Measurements from ENCODE around the gene MISP.
"Not testable (repeated sequence)": the region's sequence is repeated elsewhere in the genome, so short reads cannot be mapped to it uniquely, and the experiment has no call there.

The MISP gene

GRCh38 chr19:731000-731399 lies 19.9 kb upstream of the MISP start:
- TF ChIP-seq POLR2A (IDR thresholded peaks at IDR 0.05; ENCODE audit: low read length) (no peak), GATA1 (IDR thresholded peaks at IDR 0.05; ENCODE audit: low read depth, low read length) (no peak)
- no peak for DNase-seq

- DNase-seq, result no peak
- no peak for TF ChIP-seq GATA1 (IDR thresholded peaks at IDR 0.05; ENCODE audit: low read depth, low read length)
- no peak for TF ChIP-seq POLR2A (IDR thresholded peaks at IDR 0.05; ENCODE audit: low read length)
Measured at GRCh38 chr19:732148-733069, 18.5 kb upstream of the MISP start.

- TF ChIP-seq POLR2A (IDR thresholded peaks at IDR 0.05; ENCODE audit: low read length) (no peak), GATA1 (IDR thresholded peaks at IDR 0.05; ENCODE audit: low read depth, low read length) (no peak)
- no peak for DNase-seq
Measured at GRCh38 chr19:734716-735115, 16.2 kb upstream of the MISP start.

GRCh38 chr19:736125-736524 lies 14.8 kb upstream of the MISP start:
- TF ChIP-seq POLR2A (IDR thresholded peaks at IDR 0.05; ENCODE audit: low read length) (no peak), GATA1 (IDR thresholded peaks at IDR 0.05; ENCODE audit: low read depth, low read length) (no peak)
- no peak for DNase-seq

- peak; percentile 53 to 64 for DNase-seq
- TF ChIP-seq POLR2A (IDR thresholded peaks at IDR 0.05; ENCODE audit: low read length) (no peak), GATA1 (IDR thresholded peaks at IDR 0.05; ENCODE audit: low read depth, low read length) (no peak)
Measured at GRCh38 chr19:737591-738093, 13.3 kb upstream of the MISP start.

- DNase-seq, result no peak
- TF ChIP-seq GATA1 (IDR thresholded peaks at IDR 0.05; ENCODE audit: low read depth, low read length) (no peak), POLR2A (IDR thresholded peaks at IDR 0.05; ENCODE audit: low read length) (no peak)
Measured at GRCh38 chr19:738509-739128, 12.3 kb upstream of the MISP start.

GRCh38 chr19:739998-740715 lies 10.8 kb upstream of the MISP start:
- TF ChIP-seq POLR2A (IDR thresholded peaks at IDR 0.05; ENCODE audit: low read length), result no peak
- TF ChIP-seq GATA1 (IDR thresholded peaks at IDR 0.05; ENCODE audit: low read depth, low read length), result no peak
- DNase-seq, result no peak

GRCh38 chr19:740816-741505 lies 10.0 kb upstream of the MISP start:
- not testable (repeated sequence) for DNase-seq

- no peak for TF ChIP-seq GATA1 (IDR thresholded peaks at IDR 0.05; ENCODE audit: low read depth, low read length)
- no peak for TF ChIP-seq POLR2A (IDR thresholded peaks at IDR 0.05; ENCODE audit: low read length)
- DNase-seq, result peak; percentile 57 to 66
Measured at GRCh38 chr19:741506-742131, 9.3 kb upstream of the MISP start.

- TF ChIP-seq GATA1 (IDR thresholded peaks at IDR 0.05; ENCODE audit: low read depth, low read length) (no peak), POLR2A (IDR thresholded peaks at IDR 0.05; ENCODE audit: low read length) (no peak)
- DNase-seq, result no peak
Measured at GRCh38 chr19:742540-743075, 8.3 kb upstream of the MISP start.

GRCh38 chr19:743168-743687 lies 7.7 kb upstream of the MISP start:
- TF ChIP-seq GATA1 (IDR thresholded peaks at IDR 0.05; ENCODE audit: low read depth, low read length) (no peak), POLR2A (IDR thresholded peaks at IDR 0.05; ENCODE audit: low read length) (no peak)
- no peak for DNase-seq

GRCh38 chr19:745138-745537 lies 5.8 kb upstream of the MISP start:
- DNase-seq, result not testable (repeated sequence)

All from erythroblast (primary cell).